ENCODE results near the gene SLC22A7.

Gene SLC22A7, protein sequence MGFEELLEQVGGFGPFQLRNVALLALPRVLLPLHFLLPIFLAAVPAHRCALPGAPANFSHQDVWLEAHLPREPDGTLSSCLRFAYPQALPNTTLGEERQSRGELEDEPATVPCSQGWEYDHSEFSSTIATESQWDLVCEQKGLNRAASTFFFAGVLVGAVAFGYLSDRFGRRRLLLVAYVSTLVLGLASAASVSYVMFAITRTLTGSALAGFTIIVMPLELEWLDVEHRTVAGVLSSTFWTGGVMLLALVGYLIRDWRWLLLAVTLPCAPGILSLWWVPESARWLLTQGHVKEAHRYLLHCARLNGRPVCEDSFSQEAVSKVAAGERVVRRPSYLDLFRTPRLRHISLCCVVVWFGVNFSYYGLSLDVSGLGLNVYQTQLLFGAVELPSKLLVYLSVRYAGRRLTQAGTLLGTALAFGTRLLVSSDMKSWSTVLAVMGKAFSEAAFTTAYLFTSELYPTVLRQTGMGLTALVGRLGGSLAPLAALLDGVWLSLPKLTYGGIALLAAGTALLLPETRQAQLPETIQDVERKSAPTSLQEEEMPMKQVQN

DNA sequence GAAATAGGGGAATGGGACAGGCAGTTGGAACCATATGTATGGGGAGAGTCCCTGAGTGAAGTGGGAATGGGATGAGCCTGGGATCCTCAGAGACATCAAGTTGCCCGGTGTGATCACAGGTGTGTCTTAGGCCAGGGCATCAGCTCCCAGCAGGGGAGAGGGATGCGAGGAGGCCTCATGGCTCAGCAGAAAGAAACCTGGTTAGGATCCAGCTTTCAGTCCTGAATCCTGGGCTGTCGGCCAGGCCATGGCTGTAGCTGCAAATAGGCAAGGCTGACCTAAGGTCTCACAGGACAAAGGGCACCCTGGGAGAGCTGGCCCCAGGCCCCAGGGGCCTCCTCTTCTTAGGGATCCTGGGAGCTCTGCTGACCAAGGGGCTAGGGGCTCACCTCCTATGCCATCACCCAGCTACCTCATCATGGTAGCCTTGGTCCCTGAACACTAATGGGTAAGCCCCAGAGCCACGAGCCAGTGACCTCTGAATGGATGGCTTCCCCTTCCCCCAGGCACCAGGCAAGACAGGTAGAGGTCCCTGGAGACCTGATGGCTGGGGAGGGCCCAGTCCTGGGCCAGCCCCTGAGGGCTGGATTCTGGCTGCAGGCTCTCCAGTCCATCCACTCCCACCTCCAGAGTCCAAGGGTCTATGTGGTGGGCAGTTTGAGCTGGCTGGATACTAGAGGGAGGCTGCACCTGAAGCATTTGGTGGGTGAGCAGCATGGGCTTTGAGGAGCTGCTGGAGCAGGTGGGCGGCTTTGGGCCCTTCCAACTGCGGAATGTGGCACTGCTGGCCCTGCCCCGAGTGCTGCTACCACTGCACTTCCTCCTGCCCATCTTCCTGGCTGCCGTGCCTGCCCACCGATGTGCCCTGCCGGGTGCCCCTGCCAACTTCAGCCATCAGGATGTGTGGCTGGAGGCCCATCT is at the start of gene SLC22A7:
TSS of gene SLC22A7 (plus strand) at position 617 of the 921 bp plus-strand sequence. CDS start at position 716, 99 bp downstream.
- peak in 7 of 56 donors; percentile 13 to 46 (median 22) for DNase-seq

DNA sequence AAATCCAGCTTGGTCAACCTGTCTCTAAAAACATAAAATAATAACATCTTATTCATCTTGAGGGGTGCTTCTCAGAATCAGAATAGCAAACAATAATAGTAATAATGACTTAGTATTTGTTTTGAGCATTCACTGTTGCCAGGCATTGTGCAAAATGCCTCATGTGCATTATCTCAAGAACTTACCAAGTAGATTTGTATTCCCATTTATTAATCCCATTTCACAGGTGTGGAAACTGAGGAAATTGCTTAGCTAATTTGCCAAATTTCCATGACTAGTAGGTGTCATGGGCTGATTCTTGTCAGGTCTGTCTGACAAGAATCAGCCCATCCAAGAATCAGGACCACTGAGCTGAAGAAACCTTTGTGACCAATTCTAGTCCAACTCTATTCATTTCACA is 49.3 kb upstream of the SLC22A7 start:
- no peak for DNase-seq

DNA sequence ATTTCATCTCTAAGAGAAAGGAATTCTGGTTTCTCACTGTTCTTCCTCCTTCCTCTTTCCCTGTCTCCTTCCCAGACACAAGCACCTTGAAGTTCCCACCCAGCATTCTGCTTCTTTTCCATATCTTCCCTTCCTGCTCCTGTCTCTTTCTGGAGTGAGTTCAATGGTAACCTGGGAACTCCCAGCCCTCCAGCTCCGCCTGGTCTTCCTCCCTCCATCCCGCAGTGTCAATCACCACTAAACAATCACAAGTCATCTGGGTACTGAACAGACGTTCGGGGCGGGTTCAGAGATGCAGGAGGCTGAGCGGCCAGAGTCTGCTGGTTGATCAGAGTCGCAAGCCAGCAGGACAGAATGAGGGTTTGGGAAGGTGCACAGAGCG is 47.1 kb upstream of the SLC22A7 start:
- DNase-seq: no peak

DNA sequence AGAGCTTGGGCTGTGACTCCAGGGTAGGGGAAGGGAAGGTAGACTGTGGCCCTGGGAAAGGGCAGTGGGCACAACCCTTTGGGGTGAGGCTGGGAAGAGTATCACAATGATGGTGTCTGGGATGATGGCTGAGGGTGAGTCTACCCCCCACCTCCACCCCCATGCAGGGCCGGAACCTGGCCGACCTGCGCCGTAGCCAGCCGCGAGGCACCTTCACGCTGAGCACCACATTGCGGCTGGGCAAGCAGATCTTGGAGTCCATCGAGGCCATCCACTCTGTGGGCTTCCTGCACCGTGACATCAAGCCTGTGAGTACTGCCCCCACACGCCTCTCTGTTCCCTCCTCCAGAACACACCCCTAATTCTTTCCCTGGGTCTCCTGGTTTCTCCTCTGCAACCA is 44.7 kb upstream of the SLC22A7 start:
- DNase-seq: no peak

DNA sequence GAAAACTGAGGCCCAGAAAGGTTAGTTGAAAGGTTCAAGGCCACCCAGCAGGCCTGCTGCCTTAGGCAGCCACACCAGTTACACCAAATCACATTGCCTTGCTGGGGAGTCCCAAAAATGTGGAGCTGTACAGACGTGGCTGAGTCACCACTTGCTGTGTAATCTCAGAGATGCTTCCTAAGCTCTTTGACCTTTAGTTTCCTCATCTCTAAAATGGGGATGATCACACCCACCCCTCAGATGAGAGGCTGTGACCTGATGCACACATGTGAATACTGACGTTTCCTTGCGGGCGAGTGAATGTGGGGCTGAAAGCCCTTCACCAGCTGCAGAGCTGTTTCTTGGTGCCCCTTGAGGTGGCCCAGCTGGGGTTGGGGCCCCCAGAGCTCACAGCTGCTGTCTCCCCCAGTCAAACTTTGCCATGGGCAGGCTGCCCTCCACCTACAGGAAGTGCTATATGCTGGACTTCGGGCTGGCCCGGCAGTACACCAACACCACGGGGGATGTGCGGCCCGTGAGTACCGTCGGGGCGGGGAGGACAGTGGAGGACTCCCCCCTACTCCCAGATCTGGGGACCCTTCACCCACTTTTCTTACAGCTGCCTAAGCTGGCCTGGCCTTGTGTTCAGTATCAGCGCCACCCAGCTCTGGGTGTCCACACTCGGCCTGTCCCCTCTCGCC is 43.8 kb upstream of the SLC22A7 start:
- no peak for DNase-seq

DNA sequence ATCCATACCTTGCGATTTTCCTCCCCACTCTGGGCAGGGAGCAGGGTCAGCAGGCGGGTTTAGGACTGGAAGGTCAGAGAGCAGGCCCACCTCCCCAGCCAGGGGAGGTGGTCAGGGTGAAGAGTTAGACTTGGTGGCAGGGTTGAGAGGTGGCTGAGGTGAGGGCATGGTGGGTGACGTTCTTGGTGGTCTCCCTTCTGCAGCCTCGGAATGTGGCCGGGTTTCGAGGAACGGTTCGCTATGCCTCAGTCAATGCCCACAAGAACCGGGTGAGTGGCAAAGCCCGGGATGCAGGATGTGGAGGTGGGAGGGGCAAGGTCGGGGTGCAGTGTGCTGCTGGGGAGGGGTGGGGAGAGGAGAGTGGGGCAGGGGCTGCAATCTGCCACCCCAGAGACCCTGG is 43.2 kb upstream of the SLC22A7 start:
- DNase-seq: no peak

DNA sequence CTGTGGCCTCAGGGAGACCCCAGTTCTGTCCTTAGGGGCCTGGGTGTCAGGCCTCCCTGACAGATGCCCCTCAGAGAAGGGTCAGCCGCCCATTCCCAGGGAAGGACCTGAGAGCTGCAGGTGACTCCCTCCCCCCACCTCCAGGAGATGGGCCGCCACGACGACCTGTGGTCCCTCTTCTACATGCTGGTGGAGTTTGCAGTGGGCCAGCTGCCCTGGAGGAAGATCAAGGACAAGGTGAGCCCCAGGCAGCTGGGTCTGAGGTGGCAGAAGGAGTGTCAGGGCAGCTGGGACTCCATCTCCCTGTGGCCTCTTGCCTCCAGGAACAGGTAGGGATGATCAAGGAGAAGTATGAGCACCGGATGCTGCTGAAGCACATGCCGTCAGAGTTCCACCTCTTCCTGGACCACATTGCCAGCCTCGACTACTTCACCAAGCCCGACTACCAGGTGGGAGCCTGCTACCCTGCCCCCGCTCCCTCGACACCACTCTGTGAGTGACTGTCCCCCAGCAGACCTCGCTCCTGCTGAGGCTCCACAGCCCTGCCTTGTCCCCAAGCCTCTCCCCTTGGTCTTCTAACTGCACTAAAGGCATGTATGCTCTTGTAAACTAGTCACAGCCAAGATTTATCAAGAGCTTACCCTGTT is 42.5 kb upstream of the SLC22A7 start:
- no peak for DNase-seq

DNA sequence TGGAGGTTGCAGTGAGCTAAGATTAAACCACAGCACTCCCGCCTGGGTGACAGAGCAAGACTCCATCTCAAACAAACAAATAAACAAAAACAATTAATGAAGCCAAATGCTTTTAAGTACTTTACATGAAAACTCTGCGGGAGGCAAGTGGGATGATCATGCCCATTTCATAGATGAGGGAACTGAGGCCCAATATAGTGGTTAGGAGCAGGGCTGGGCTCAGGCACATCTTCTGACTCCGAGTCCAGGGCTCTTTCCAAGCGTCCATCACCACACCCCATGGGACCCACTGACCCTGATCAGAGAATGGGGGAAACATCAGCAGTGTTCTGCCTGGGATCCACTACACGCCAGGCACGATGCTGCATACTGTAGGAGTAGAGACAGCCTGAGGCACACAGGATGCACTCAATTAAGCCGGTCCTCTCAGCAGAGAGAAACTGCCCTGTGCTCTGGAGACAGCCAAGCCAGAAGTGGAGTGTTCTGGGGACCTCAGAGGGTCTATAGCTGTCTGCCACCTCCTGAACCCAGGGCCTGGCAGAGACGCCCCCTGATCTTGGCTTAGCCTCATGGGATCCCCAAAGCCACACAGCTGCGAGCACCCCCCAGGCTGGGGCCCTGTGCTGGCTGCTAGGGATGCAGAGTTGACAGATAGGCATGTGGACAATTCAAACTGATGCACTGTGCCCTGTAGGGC is 41.2 kb upstream of the SLC22A7 start:
- DNase-seq: no peak

DNA sequence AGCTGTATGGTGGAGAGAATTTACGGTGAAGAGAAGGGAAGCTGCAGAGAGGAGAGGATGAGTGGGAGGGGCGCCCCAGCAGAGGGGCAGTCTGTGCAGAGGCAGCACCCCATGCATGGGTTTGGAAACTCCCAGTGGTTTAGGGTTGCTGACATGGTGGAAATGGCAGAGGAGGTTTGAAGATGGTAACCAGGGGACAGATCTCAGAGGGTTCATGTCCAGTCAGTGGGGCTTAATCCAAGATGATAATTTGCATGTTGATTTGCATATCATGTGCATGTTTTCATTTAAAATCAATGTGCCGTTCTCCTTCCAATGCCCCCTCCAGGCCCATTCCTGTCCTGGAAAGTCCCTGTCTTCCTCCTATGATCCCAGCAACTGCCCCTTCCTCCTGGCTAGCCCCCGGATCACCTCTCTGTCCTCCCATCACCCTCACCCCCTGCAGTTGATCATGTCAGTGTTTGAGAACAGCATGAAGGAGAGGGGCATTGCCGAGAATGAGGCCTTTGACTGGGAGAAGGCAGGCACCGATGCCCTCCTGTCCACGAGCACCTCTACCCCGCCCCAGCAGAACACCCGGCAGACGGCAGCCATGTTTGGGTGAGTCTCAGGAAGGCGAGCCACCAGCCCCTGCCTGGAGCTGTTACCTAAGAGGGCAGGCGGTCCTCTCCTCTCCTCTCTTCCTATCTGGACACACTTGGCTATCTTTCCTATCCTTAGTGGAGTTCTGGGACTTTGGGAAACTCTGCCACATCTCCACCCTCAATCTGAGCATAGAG is 40.5 kb upstream of the SLC22A7 start:
- DNase-seq: no peak

DNA sequence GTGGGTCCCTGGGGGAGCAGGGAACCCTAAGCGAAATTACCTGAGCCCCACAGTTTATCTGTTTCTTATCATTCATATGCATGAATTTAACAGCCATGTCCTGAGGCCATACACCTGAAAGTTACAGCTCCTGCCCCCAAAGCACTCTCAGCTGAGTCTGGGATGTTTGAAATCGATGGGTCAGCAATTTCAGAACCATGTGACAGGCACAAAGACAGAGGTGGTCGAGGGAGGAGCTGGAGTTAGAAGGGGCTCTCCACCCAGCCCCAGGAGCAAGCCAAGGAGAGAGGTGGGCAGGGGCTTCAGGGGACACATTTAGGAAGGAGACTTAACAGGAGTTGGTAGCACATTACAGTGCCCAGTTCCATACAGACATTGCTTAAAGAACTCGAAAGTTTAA is 39.9 kb upstream of the SLC22A7 start:
- no peak for DNase-seq

DNA sequence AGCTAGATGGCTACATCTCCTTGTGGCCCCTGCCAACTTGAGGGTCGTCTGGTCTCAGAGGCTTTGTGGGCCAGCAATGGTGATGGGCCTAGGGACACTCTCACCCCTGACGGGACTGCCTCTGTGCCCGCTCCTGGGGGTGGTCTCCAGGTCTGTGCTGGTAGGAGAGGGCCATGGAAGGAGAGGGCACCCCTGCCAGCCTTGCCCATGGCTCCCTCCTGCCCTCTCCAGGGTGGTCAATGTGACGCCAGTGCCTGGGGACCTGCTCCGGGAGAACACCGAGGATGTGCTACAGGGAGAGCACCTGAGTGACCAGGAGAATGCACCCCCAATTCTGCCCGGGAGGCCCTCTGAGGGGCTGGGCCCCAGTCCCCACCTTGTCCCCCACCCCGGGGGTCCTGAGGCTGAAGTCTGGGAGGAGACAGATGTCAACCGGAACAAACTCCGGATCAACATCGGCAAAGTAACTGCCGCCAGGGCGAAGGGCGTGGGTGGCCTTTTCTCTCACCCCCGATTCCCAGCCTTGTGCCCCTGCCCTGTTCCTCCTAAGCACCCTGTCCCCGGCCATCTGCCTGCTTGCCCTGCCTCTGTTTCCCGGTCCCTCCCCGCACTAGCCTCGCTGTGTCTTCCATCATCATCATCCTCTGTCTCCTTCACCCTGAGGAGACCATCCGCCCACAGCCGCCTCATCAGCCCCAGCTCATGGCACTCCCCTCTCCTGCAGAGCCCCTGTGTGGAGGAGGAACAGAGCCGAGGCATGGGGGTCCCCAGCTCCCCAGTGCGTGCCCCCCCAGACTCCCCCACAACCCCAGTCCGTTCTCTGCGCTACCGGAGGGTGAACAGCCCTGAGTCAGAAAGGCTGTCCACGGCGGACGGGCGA is 39.0 kb upstream of the SLC22A7 start:
- DNase-seq: no peak

DNA sequence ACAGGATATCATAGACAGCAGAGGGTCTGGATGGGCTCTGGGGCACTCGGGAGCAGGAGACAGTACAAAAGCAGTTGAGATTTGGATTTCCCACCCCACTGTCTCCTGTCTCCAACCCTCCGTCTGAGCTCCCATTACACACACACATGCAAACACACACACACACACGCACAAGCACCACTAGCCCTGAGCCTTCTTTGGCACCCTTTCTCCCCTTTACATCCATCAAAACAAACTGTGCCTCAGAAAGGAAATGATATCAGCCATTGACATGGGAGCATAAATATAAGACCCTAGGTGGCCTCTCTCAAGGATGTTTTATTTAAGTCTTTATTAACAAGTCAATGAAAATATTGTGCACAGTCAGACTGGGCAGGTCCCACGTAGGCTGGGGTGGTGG is 37.3 kb upstream of the SLC22A7 start:
- DNase-seq: no peak

DNA sequence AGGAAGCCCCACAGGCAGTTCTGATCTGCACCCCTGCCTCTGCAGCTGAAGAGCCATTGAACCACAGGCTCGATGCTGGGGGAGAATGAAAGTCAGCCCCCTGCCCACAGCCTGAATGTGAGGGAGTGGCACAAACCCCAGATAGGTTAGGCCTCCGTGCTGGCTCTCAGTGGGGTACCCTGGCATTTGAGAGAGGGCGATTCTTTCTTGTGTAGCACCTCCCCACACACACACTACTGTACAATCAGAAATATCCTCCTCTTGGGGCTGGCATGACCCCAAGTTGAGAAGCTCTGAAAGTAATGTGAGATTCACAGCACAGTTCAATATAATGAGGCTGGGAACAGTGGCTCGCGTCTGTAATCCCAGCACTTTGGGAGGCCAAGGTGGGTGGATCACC is 36.9 kb upstream of the SLC22A7 start:
- no peak for DNase-seq

DNA sequence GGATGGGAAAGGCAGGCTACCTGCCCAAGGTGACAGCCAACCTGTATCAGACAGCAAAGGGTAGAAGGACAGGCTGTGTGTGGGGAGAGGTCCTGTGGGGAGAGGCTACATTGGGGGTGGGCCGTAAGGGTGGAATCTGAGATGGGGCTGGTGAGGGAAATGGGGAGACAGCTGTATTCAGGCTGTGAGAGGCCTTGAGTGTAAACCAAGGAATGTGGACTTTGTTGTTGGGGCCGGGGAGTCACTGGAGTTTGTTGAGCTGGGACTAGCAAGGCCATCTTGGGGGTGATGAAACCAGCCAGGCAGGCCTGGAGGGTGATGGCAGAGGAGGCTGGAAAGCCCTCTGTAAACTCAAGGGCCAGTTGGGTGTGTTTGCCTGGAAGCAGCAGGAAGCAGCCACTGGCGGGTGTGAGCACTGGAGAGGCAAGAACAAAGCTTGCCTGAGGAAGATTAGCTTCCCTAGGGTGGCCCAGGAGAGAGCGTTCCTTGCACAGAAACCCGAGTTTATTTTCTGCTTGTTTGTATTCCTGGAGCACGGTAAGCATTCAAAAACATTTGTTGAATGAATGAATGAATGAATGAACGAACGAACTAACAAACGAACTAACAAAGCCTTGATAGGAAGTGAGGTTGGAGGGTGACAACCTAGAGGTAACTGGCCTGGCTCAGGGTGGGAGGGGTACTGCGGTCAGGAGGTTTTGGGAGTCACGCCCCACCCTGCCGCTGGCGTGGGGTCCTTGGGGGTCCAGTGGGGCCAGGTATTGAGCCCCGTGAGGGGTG is 35.9 kb upstream of the SLC22A7 start:
- no peak for DNase-seq

DNA sequence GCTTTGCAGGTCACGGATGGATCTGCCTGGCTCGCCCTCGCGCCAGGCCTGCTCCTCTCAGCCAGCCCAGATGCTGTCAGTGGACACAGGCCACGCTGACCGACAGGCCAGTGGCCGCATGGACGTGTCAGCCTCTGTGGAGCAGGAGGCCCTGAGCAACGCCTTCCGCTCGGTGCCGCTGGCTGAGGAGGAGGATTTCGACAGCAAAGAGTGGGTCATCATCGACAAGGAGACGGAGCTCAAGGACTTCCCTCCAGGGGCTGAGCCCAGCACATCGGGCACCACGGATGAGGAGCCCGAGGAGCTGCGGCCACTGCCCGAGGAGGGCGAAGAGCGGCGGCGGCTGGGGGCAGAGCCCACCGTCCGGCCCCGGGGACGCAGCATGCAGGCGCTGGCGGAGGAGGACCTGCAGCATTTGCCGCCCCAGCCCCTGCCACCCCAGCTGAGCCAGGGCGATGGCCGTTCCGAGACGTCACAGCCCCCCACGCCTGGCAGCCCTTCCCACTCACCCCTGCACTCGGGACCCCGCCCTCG is 35.2 kb upstream of the SLC22A7 start:
- DNase-seq: no peak

DNA sequence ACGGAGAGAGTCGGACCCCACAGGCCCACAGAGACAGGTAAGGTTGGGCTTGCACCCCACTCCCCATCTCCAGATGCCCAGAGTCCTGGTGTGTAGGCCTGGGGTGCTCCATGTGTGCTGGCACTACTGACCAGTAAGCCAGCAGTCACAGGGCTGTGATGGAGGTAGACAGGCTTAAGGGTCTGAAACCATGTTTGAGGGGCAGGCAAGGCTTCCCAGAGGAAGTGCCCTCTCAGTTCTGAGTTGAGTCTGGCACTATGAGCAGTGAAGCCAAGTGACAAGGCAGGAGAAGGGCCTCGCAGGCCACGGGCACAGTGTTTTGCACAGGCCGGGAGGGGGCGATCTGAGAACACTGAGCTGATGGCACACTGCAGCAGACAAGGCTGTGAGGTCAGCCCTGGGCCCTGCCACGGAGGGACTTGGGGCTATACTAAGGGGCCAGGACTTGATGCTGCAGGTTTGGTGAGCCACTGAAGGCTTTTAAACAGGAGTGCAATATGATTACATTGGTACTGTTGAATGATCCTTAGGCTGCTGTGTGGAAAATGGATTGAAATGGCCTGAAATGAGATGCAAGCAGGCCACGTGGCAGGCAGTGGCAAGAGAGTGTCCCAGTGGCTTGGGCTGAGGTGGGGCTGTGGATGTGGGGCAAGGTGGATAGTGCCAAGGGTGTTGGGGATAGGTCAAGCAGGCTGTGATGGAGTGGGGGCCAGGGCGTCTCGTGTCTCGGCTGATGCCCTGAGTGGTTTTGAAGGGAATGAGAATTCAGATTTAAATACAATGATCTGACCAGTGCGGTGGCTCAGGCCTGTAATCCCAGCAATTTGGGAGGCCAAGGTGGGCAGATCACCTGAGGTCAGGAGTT is 34.5 kb upstream of the SLC22A7 start:
- peak in 30 of 56 donors; percentile 5 to 60 (median 24) for DNase-seq
